GM23338 (cell line): ENCODE data around the gene RRBP1. TPM values are rescaled to one million over a fixed set of nuclear protein-coding genes. Genes with fewer than 3 reads are reported as not detected.

ENCODE experiments used
- ATAC-seq: fragments of 200-7000 bp; cut with Tn5 transposase; 3 replicates; pipeline ENCODE4 v1.9.1; 2020
- DNase-seq: peaks from one replicate; pipeline ENCODE4 v3.0.0-alpha.2; 2015; ENCODE audit warnings: low spot score
- H2AFZ ChIP-seq: fragments of 200-600 bp; sonication (generic); 2 replicates; pipeline ENCODE4 v1.8.0; 2016; ENCODE audit warnings: antibody characterized with exemption, mild to moderate bottlenecking, moderate library complexity
- H3F3A ChIP-seq: fragments of 200-600 bp; sonication (generic); replicated peaks from 2 replicates; pipeline ENCODE4 v1.8.0; 2017; ENCODE audit warnings: antibody characterized with exemption, mixed run types, low read depth
- H3K27ac ChIP-seq: fragments of 200-600 bp; sonication (generic); 2 replicates; pipeline ENCODE4 v1.6.1; 2016; ENCODE audit warnings: low read depth
- H3K27me3 ChIP-seq: fragments of 200-600 bp; sonication (generic); 2 replicates; pipeline ENCODE4 v1.8.0; 2016; ENCODE audit warnings: mild to moderate bottlenecking, mixed run types, moderate library complexity; ENCODE audit not compliant: insufficient read depth
- H3K36me3 ChIP-seq: fragments of 200-600 bp; sonication (generic); 2 replicates; pipeline ENCODE4 v1.8.0; 2016; ENCODE audit warnings: mild to moderate bottlenecking; ENCODE audit not compliant: insufficient read depth
- H3K4me1 ChIP-seq: fragments of 200-600 bp; sonication (generic); 2 replicates; pipeline ENCODE4 v1.8.0; 2016; ENCODE audit warnings: mild to moderate bottlenecking, moderate library complexity; ENCODE audit not compliant: insufficient read depth
- H3K4me2 ChIP-seq: fragments of 200-600 bp; sonication (generic); 2 replicates; pipeline ENCODE4 v1.7.1; 2017; ENCODE audit warnings: mixed run types
- H3K4me3 ChIP-seq: fragments of 200-600 bp; sonication (generic); 2 replicates; pipeline ENCODE4 v1.6.1; 2016; ENCODE audit warnings: mixed run types
- H3K79me2 ChIP-seq: fragments of 200-600 bp; sonication (generic); replicated peaks from 2 replicates; pipeline ENCODE4 v1.8.0; 2017; ENCODE audit warnings: mild to moderate bottlenecking; ENCODE audit not compliant: insufficient read depth
- H3K9me2 ChIP-seq: fragments of 200-600 bp; sonication (generic); 2 replicates; pipeline ENCODE4 v1.8.0; 2017; ENCODE audit not compliant: insufficient read depth
- H4K20me1 ChIP-seq: fragments of 200-600 bp; sonication (generic); replicated peaks from 2 replicates; pipeline ENCODE4 v1.8.0; 2017; ENCODE audit warnings: mild to moderate bottlenecking; ENCODE audit not compliant: insufficient read depth
- H3K27ac Mint-ChIP-seq: 2 replicates; pipeline ENCODE4 v1.8.0; 2020; ENCODE audit warnings: inconsistent platforms, mild to moderate bottlenecking, moderate library complexity, mixed read lengths
- H3K27me3 Mint-ChIP-seq: 3 replicates; pipeline ENCODE4 v1.8.0; 2022; ENCODE audit warnings: low read depth, mild to moderate bottlenecking, moderate library complexity, mixed read lengths, inconsistent platforms; ENCODE audit not compliant: insufficient read depth, poor library complexity
- H3K36me3 Mint-ChIP-seq: 3 replicates; pipeline ENCODE4 v1.8.0; 2021; ENCODE audit warnings: low read depth, mild to moderate bottlenecking, inconsistent platforms, moderate library complexity, mixed read lengths
- H3K4me1 Mint-ChIP-seq: 3 replicates; pipeline ENCODE4 v1.8.0; 2020; ENCODE audit warnings: mild to moderate bottlenecking, inconsistent platforms, mixed read lengths
- H3K4me3 Mint-ChIP-seq: 3 replicates; pipeline ENCODE4 v1.8.0; 2021; ENCODE audit warnings: moderate library complexity, mild to moderate bottlenecking, inconsistent platforms, mixed read lengths
- H3K9me3 Mint-ChIP-seq: 3 replicates; pipeline ENCODE4 v1.8.0; 2020; ENCODE audit warnings: moderate library complexity, mild to moderate bottlenecking, inconsistent platforms, mixed read lengths
- ETS1 ChIP-seq: IDR thresholded peaks from 2 replicates; pipeline ENCODE4 v1.6.1; 2016; ENCODE audit warnings: antibody characterized with exemption
- EZH2 ChIP-seq: fragments of 200-600 bp; sonication (generic); IDR thresholded peaks from one replicate; pipeline ENCODE4 v1.8.0; 2017; ENCODE audit warnings: antibody characterized with exemption, mild to moderate bottlenecking, low read depth; ENCODE audit not compliant: unreplicated experiment
- JUNB ChIP-seq: IDR thresholded peaks from one replicate; pipeline ENCODE4 v1.6.1; 2016; ENCODE audit warnings: antibody characterized with exemption; ENCODE audit not compliant: unreplicated experiment
- NANOG ChIP-seq: IDR thresholded peaks from 2 replicates; pipeline ENCODE4 v1.6.1; 2016; ENCODE audit warnings: antibody characterized with exemption, borderline replicate concordance
- POLR2AphosphoS5 ChIP-seq: IDR thresholded peaks from 2 replicates; pipeline ENCODE4 v1.6.1; 2016; ENCODE audit warnings: antibody characterized with exemption, low read depth
- STAT1 ChIP-seq: IDR thresholded peaks from one replicate; pipeline ENCODE4 v1.6.1; 2016; ENCODE audit warnings: antibody characterized with exemption; ENCODE audit not compliant: unreplicated experiment
- ZNF331 ChIP-seq: fragments of 250-450 bp; sonication (Bioruptor Pico); IDR thresholded peaks from 2 replicates; pipeline ENCODE4 v1.5.0; 2020; ENCODE audit warnings: low read depth, mild to moderate bottlenecking, moderate library complexity
- polyA plus RNA-seq: library from polyadenylated mRNA; unstranded; fragments of >200 nt; fragmentation: Nextera tagmentation; extraction: Ambion mirVana; gene quantifications from 2 replicates; pipeline ENCODE4 v1.2.1, GENCODE V29; 2016
- total RNA-seq: library from RNA; depleted of rRNA; stranded (reverse); fragments of >200 nt; shearing (Covaris generic); gene quantifications from 2 replicates; pipeline ENCODE4 v1.2.3, GENCODE V29; 2014
- TF ChIP-seq, protein P1 (sequence below), 2 experiments: fragments of 200-600 bp in 1 of 2; sonication (generic) in 1 of 2; conservative IDR thresholded peaks; 2 replicates each; pipeline versions ENCODE4 v1.5.1 to v1.6.1; 2016 to 2017; ENCODE audit warnings: antibody characterized with exemption in 2 of 2, low read depth in 2 of 2, mild to moderate bottlenecking in 2 of 2, moderate library complexity in 1 of 2
- TF ChIP-seq, protein P2 (sequence below): IDR thresholded peaks from one replicate; pipeline ENCODE4 v1.6.1; 2018; ENCODE audit warnings: antibody characterized with exemption; ENCODE audit not compliant: unreplicated experiment

The RRBP1 gene
- total and polyA plus RNA-seq, 2 experiments from 2014 or later: 105 to 113 TPM

DNA sequence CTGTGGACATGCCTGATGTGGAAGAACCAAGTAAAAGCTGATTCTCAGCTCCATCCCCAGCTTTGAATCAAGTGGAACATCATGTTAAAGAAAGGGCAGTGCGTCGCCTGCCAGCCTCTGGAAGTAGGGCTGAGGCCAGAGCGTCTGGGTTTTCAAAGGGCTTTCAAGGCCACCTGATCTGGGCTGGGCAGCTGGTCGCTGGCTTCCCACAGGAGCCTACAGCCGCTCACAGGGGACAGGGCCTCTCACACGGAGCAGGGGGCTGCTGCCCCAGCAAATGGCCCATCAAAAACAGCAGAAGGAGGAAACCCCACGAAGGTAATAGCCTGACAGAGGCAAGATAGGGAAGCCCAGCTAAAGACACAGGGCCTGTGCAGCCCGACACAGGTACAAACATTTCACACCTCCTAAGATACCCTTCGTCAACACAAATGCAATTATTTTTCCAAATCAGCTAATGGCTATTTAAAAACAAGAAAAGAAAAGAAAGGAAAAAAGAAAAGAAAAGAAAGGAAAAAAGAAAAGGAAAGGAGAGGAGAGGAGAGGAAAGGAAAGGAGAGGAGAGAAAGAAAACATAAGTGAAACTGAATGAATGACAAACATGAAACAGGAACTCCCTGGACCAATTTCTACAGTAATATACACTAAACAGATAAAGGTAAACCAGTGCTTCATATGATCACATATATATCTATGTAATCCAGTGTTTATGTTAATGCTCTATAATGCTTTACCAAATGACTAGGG lies 24.8 kb downstream of the RRBP1 start (continued):
- TF ChIP-seq ETS1 (no peak), NANOG (no peak), JUNB (no peak), EZH2 (no peak), STAT1 (no peak)
- TF ChIP-seq, protein P1, sequence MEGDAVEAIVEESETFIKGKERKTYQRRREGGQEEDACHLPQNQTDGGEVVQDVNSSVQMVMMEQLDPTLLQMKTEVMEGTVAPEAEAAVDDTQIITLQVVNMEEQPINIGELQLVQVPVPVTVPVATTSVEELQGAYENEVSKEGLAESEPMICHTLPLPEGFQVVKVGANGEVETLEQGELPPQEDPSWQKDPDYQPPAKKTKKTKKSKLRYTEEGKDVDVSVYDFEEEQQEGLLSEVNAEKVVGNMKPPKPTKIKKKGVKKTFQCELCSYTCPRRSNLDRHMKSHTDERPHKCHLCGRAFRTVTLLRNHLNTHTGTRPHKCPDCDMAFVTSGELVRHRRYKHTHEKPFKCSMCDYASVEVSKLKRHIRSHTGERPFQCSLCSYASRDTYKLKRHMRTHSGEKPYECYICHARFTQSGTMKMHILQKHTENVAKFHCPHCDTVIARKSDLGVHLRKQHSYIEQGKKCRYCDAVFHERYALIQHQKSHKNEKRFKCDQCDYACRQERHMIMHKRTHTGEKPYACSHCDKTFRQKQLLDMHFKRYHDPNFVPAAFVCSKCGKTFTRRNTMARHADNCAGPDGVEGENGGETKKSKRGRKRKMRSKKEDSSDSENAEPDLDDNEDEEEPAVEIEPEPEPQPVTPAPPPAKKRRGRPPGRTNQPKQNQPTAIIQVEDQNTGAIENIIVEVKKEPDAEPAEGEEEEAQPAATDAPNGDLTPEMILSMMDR (conservative IDR thresholded peaks at IDR 0.05; ENCODE audit: low read depth in 2 of 2): no peak

- H3K27ac ChIP-seq: peak overlapping the region; percentile 90
- H3K27me3 Mint-ChIP-seq: peaks cover 18% of the 10 kb centered on the region
- no peak overlapping the region for H3K4me3 ChIP-seq
- H3K9me3 Mint-ChIP-seq: peaks cover 28% of the 10 kb centered on the region
- no peak overlapping the region for H2AFZ ChIP-seq
- H3K4me3 Mint-ChIP-seq: no peak overlapping the region
- peaks cover 82% of the 10 kb centered on the region for H3K79me2 ChIP-seq
- H3K27me3 ChIP-seq: no peaks in the 10 kb centered on the region
- peak; percentile 70 for DNase-seq
- H3K4me1 Mint-ChIP-seq: peaks cover 43% of the 10 kb centered on the region
- H3K36me3 Mint-ChIP-seq: peaks cover 65% of the 10 kb centered on the region
- peaks cover 3% of the 10 kb centered on the region; the same call in 1 of the 2 replicates for H3F3A ChIP-seq
- peaks cover 21% of the 10 kb centered on the region for H3K4me1 ChIP-seq
- H3K36me3 ChIP-seq: peaks cover 15% of the 10 kb centered on the region
- peak; percentile 73 for ATAC-seq
- H3K4me2 ChIP-seq: peak overlapping the region; percentile 7; the same call in 1 of the 2 replicates
- H4K20me1 ChIP-seq: peaks cover 5% of the 10 kb centered on the region
- H3K27ac Mint-ChIP-seq: peak overlapping the region; percentile 44
- H3K9me2 ChIP-seq: no peaks in the 10 kb centered on the region
- no peak for TF ChIP-seq ZNF331 (CRISPR knock-in tag)
- no peak for TF ChIP-seq STAT1
- no peak for TF ChIP-seq ETS1
- TF ChIP-seq POLR2AphosphoS5: no peak
- TF ChIP-seq, protein P1 (conservative IDR thresholded peaks at IDR 0.05; ENCODE audit: low read depth in 2 of 2): no peak
- TF ChIP-seq NANOG: 0 out of 2 replicates have a peak, but pooled peaks have one; percentile 21
- TF ChIP-seq, protein P2, sequence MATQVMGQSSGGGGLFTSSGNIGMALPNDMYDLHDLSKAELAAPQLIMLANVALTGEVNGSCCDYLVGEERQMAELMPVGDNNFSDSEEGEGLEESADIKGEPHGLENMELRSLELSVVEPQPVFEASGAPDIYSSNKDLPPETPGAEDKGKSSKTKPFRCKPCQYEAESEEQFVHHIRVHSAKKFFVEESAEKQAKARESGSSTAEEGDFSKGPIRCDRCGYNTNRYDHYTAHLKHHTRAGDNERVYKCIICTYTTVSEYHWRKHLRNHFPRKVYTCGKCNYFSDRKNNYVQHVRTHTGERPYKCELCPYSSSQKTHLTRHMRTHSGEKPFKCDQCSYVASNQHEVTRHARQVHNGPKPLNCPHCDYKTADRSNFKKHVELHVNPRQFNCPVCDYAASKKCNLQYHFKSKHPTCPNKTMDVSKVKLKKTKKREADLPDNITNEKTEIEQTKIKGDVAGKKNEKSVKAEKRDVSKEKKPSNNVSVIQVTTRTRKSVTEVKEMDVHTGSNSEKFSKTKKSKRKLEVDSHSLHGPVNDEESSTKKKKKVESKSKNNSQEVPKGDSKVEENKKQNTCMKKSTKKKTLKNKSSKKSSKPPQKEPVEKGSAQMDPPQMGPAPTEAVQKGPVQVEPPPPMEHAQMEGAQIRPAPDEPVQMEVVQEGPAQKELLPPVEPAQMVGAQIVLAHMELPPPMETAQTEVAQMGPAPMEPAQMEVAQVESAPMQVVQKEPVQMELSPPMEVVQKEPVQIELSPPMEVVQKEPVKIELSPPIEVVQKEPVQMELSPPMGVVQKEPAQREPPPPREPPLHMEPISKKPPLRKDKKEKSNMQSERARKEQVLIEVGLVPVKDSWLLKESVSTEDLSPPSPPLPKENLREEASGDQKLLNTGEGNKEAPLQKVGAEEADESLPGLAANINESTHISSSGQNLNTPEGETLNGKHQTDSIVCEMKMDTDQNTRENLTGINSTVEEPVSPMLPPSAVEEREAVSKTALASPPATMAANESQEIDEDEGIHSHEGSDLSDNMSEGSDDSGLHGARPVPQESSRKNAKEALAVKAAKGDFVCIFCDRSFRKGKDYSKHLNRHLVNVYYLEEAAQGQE: no peak
- no peak for TF ChIP-seq EZH2
- TF ChIP-seq JUNB: no peak
Observed at GRCh38 chr20:17655865-17656479, 26.1 kb downstream of the RRBP1 start.
